GM18907 (cell line): ENCODE measurements around the gene ABR.
"Not testable (repeated sequence)": the region's sequence is repeated elsewhere in the genome, so short reads cannot be mapped to it uniquely, and the experiment has no call there.

Experiments
- ATAC-seq: cut with Tn5 transposase; IDR thresholded peaks from one replicate; pipeline ENCODE4 v1.9.1; 2021; ENCODE audit warnings: mild to moderate bottlenecking, moderate library complexity; ENCODE audit not compliant: unreplicated experiment

Gene ABR

DNA sequence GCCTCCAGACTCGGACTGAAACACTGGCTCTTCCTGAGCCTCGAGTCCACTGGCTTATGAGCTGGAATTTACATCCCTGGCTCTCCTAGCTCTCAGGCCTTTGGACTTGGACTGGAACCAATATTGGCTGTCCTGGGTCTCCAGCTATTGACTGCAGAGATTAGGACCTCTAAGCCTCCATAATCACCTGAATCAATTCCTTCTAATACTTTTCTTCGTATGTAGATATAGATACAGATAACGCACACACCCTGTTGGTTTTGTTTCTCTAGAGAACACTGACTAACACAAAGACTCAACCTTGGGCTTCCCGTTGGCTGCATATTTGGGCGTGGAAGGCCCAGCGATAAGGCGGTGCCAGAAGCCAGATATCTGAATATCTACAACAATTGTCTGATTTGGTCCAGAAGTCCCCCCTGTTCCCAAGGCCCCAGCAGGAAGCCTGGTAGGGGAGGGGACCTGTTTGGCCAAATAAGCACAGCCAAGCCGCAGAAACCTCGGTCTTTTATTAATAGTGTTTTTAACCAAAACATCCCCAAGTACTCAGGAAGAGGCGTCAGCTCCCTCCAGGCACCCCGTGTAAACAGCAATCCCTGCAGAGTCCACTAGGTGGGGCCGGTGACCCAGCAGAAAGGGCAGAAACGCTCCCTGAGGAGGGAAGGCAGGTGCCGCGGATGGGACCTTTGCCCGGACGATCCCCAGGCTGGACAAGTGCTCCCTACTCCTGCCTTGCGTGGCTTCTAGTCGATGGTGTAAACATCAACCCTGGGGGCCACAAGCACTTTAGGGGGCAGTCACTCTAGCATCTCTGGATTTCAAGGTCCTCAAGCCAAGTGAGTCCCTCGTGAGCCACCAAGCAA, 57.0 kb downstream of the ABR start:
- ATAC-seq, result no peak

- not testable (repeated sequence) for ATAC-seq
Measured at GRCh38 chr17:1121442-1121817, 58.4 kb downstream of the ABR start.

- no peak for ATAC-seq
Measured at GRCh38 chr17:1120596-1121441, 59.0 kb downstream of the ABR start.

DNA sequence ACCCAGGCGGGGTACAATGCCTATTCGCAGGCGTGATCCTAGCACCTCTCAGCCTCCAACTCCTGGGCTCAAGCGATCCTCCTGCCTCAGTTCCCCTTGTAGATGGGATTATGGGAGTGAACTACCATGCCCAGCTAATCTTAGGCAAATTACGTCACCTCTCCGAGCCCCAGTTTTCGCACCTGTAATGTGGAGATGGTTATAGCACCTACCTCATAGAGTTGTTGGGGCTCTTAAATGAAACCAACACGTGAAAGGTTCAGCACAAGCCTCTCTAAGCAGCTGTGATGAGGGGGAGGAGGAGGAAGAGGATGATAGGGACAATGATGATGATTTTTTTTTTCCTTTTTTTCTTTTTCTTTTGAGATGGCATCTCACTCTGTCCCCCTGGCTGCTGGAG, 59.9 kb downstream of the ABR start:
- ATAC-seq, result no peak

DNA sequence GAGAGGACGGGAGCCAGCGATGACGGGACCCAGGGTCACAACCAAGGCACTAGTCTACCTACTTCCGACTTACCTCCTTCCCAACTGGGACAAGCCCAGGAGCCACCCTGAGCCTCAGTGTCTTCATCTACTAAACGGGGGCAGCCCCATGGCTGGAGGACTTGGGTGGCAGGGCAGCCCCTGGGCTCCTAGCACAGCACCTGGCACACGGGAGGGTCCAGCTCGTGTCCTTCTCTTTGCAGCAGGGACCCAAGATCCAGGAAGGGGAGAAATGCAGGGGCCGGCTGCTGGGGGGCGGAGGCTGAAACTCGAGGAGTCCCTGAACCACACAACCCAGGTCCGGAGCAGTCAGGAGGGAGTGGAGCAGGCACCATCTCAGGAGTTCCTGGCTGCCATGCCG, 63.2 kb downstream of the ABR start:
- no peak for ATAC-seq

DNA sequence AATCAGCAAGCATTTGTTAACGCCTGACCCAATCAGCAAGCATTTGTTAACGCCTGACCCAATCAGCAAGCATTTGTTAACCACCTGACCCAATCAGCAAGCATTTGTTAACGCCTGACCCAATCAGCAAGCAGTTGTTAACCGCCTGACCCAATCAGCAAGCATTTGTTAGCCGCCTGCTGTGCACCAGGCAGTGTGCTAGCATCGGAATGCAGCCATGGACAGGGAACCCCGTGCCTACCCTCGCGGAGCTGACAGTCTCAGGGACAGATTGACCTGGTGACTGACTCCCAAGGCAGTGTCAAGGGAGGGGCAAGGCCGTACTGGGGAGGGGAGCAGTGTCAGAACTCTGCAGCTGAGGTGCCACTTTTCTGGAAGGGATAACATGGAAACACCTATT, 66.9 kb downstream of the ABR start:
- no peak for ATAC-seq

DNA sequence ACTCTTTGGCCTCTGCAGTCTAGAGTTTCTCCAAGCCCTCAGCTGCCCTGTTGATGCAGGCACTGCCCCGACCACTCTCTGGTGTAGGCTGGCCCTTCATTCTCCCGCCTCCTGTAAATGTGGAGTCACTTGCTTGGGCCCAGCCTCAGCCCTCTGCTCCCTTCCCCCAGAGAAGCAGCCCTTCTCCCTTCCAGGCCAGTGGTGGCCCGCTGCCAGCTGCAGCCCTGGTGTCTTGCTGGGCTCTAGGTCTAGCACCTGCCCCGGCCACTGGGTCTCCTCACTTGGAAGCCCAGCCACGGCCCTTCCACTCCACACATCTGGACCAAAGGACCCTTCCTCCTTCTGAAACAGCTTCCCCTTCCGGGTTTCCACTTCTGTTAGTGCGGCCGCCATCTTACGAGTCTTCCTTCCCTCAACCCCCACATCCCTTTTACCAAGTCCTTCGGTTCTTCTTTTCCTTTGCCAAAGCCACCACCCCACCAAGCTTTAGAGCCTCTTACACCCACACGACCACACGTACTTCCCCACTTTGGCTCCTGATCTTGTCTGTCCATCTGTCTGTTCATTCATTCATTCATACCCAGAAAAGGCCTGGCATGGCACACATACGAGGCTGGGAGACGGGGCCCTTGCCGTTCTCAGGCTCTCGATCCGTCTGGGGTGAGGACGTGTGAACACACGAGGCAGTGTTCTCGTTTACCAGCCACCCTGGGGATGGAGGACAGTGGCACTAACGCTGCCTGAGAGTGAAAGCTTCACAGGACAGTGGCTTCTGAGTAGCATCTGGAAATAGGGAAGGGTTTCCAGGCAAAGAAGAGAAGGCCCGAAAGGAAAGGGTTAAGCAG, 68.0 kb downstream of the ABR start:
- no peak for ATAC-seq

GRCh38 chr17:1110862-1111598, 68.8 kb downstream of the ABR start:
- no peak for ATAC-seq

DNA sequence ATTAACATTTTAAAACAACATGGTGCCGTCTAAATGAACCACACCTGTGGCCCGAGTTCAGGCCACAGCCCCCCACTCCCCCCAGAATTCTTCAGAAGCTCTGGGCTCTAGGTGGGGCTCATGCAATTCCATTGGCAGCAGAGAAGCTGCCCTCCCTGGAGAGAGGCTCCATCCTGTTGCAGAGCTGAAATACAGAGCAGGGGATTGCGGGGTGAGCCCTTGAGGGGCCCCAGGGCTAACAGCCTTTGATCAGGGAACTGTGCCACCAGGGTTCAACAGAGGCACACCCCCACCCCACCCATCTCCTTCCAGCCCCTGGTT, 69.3 kb downstream of the ABR start:
- ATAC-seq, result no peak

- ATAC-seq, result peak; percentile 35
Measured at GRCh38 chr17:1109606-1110540, 69.9 kb downstream of the ABR start.

GRCh38 chr17:1108765-1109605, 70.8 kb downstream of the ABR start:
- peak; percentile 42 for ATAC-seq

GRCh38 chr17:1108478-1108764, 71.4 kb downstream of the ABR start:
- ATAC-seq, result peak; percentile 10

DNA sequence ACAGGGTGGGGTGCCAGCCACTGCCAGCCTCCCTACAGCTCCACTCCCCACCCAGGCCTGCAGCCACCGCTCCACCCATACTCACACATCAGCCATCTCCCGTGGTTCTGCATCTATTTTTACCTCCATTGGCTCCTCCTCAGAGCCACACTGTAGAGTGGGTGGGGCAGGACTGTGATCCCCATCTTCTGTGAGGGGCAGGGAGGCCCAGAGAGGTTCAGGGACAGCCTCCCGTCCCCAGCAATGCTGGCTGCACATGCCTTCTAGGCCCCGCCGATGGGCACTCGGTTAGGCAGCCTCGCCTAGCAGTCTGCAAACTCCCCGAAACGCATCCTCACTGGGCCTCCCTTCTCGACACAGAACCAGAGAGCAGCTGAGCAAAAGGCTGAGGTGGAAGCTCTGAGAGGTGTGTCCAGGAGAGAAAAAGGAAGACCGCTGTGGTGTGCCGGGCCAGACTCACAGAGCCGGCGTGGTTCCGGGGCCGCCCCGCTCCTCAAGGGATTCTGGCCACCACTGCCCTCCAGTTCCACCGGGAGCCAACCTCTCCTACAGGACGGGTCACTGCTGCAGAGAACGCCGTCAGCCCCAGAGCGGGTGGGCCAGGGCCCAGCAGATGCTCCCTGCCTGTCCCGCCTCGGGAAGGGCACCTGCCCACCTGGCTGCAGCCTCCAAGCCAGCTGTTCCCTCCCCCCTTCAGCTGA, 71.9 kb downstream of the ABR start:
- ATAC-seq, result no peak

GRCh38 chr17:1107083-1107776, 72.6 kb downstream of the ABR start:
- no peak for ATAC-seq

DNA sequence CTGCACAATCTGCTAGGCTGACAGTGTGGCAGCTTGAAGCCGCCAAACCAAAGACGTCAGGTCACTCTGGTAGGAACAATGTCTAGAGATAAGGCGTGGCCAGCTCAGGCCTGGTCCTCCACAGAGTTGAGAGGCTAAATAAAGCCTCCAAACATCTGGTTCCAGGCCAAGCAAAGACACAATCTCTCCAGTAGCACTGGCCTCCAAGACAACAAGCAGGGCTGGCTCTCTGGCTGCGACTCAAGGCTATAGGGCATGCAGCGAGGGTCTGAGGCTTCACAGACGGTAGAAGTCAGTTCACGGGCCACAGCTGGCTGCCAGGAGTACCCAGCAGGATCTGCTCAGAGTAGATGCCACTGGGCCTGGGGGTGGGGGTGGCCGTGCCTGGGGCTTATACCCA, 75.6 kb downstream of the ABR start:
- ATAC-seq, result no peak

- no peak for ATAC-seq
Measured at GRCh38 chr17:1100382-1100781, 79.4 kb downstream of the ABR start.

- no peak for ATAC-seq
Measured at GRCh38 chr17:1099242-1099641, 80.5 kb downstream of the ABR start.
